GM12801 (cell line): ENCODE data around the gene BCL7B.

Experiments
- CTCF ChIP-seq: IDR thresholded peaks from one replicate; pipeline ENCODE4 v1.5.1; 2011; ENCODE audit warnings: control low read depth; ENCODE audit not compliant: insufficient read length; ENCODE audit errors: extremely low read depth

BCL7B gene

GRCh38 chr7:73536479-73536878 is 21.0 kb downstream of the BCL7B start:
- TF ChIP-seq CTCF = no peak

GRCh38 chr7:73533742-73534141 is 23.7 kb downstream of the BCL7B start:
- TF ChIP-seq CTCF = no peak

GRCh38 chr7:73532224-73532623 is 25.3 kb downstream of the BCL7B start:
- no peak for TF ChIP-seq CTCF

- no peak for TF ChIP-seq CTCF
These were observed 26.7 kb downstream of the BCL7B start for GRCh38 chr7:73530800-73531199.

GRCh38 chr7:73526896-73527821 is 30.3 kb downstream of the BCL7B start:
- TF ChIP-seq CTCF = no peak

GRCh38 chr7:73522105-73522872 is 35.2 kb downstream of the BCL7B start, which contains the start of gene BAZ1B:
BAZ1B (minus strand) TSS chr7:73522293; CDS start chr7:73521933, 360 bp downstream.
- no peak for TF ChIP-seq CTCF

GRCh38 chr7:73521636-73522104 is 35.8 kb downstream of the BCL7B start:
- no peak for TF ChIP-seq CTCF
